ENCODE data around the gene CD1D.

DNA sequence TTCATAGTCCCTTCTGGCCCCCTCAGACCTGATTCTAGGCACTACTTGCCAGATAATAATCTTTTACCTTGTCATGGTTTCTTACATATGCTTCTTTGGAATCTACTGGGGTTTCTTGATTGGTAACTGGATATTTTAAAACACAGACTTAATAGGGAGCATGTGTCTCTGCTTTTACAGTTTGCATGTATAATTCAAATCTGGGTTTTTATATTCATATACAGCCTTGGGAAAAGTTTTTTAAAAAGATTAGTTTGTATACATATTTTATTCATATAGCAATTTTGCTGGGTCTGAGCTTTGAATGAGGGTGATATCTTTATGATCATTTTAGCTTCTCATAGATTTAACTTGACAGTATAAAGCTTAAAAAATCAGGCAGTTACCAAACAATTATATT is 21.1 kb upstream of the CD1D start:
- no peak for TF ChIP-seq CTCF (conservative IDR thresholded peaks at IDR 0.05; ENCODE audit: low read depth, low read length)
- TF ChIP-seq EZH2 (IDR thresholded peaks at IDR 0.05; ENCODE audit: borderline replicate concordance, low read depth, low read length, poor library complexity, severe bottlenecking): no peak
